Mesendoderm (in vitro differentiated cells): ENCODE data around the gene MAD1L1.
A peak's percentile ranks its signal among the peaks of the same experiment; 100 is the strongest.

Experiments
- DNase-seq: peaks from one replicate; pipeline ENCODE4 v3.0.0; 2013
- H2AK5ac ChIP-seq: 2 replicates; pipeline ENCODE4 v1.6.1; 2013; ENCODE audit warnings: low read length, inconsistent platforms
- H2BK120ac ChIP-seq: 2 replicates; pipeline ENCODE4 v1.6.1; 2013; ENCODE audit warnings: low read depth, mild to moderate bottlenecking, low read length, moderate library complexity, mixed read lengths
- H2BK15ac ChIP-seq: replicated peaks from 2 replicates; pipeline ENCODE4 v1.6.1; 2013; ENCODE audit warnings: low read depth, mild to moderate bottlenecking, moderate library complexity
- H2BK5ac ChIP-seq: 2 replicates; pipeline ENCODE4 v1.6.1; 2013; ENCODE audit warnings: low read length, inconsistent platforms
- H3K18ac ChIP-seq: 2 replicates; pipeline ENCODE4 v1.6.1; 2013; ENCODE audit warnings: mild to moderate bottlenecking, low read length, mixed read lengths
- H3K23ac ChIP-seq: one replicate; pipeline ENCODE4 v1.6.1; 2013; ENCODE audit warnings: low read length
- H3K27ac ChIP-seq: 2 replicates; pipeline ENCODE4 v1.5.1; 2013; ENCODE audit warnings: low read depth, mild to moderate bottlenecking, inconsistent platforms, low read length, moderate library complexity
- H3K27me3 ChIP-seq: 2 replicates; pipeline ENCODE4 v1.6.1; 2013; ENCODE audit warnings: low read length, control low read depth, mild to moderate bottlenecking, inconsistent platforms; ENCODE audit not compliant: insufficient read depth, poor library complexity
- H3K36me3 ChIP-seq: 2 replicates; pipeline ENCODE4 v1.6.1; 2013; ENCODE audit warnings: low read length, inconsistent platforms; ENCODE audit not compliant: control insufficient read depth, insufficient read depth
- H3K4ac ChIP-seq: one replicate; pipeline ENCODE4 v1.6.1; 2013; ENCODE audit warnings: low read depth, mild to moderate bottlenecking, low read length, moderate library complexity
- H3K4me1 ChIP-seq: 2 replicates; pipeline ENCODE4 v1.6.1; 2013; ENCODE audit warnings: low read depth, low read length, inconsistent platforms; ENCODE audit not compliant: control insufficient read depth
- H3K4me2 ChIP-seq: 2 replicates; pipeline ENCODE4 v1.6.1; 2013; ENCODE audit warnings: low read length
- H3K4me3 ChIP-seq: 2 replicates; pipeline ENCODE4 v1.5.1; 2013; ENCODE audit warnings: mild to moderate bottlenecking, low read length
- H3K56ac ChIP-seq: one replicate; pipeline ENCODE4 v1.6.1; 2013; ENCODE audit warnings: low read length
- H3K79me1 ChIP-seq: 2 replicates; pipeline ENCODE4 v1.6.1; 2013; ENCODE audit warnings: low read length, inconsistent platforms
- H3K79me2 ChIP-seq: 2 replicates; pipeline ENCODE4 v1.6.1; 2013; ENCODE audit warnings: mild to moderate bottlenecking, low read length; ENCODE audit not compliant: control insufficient read depth, insufficient read depth
- H3K9ac ChIP-seq: 2 replicates; pipeline ENCODE4 v1.6.1; 2013; ENCODE audit warnings: low read length, inconsistent platforms
- H4K5ac ChIP-seq: one replicate; pipeline ENCODE4 v1.6.1; 2013; ENCODE audit warnings: low read length
- H4K8ac ChIP-seq: one replicate; pipeline ENCODE4 v1.6.1; 2013; ENCODE audit warnings: low read depth, mild to moderate bottlenecking, control low read depth, low read length, moderate library complexity
- WGBS: extraction: QIAGEN DNeasy Blood & Tissue Kit; methylation state at CpG from one replicate; pipeline ENCODE4 v1.1.7; 2013; ENCODE audit warnings: low lambda C conversion rate, missing lambda C conversion rate; ENCODE audit not compliant: insufficient coverage; ENCODE audit errors: extremely low coverage; 5-methylcytosine and 5-hydroxymethylcytosine counted together

MAD1L1 gene

GRCh38 chr7:1974290-1975101 lies 258.2 kb downstream of the MAD1L1 start:
- H3K4me1 ChIP-seq: no peaks in the 10 kb centered on the region
- WGBS: no CpG with 5 or more reads among the region's 19 CpGs
- DNase-seq: no peak

DNA sequence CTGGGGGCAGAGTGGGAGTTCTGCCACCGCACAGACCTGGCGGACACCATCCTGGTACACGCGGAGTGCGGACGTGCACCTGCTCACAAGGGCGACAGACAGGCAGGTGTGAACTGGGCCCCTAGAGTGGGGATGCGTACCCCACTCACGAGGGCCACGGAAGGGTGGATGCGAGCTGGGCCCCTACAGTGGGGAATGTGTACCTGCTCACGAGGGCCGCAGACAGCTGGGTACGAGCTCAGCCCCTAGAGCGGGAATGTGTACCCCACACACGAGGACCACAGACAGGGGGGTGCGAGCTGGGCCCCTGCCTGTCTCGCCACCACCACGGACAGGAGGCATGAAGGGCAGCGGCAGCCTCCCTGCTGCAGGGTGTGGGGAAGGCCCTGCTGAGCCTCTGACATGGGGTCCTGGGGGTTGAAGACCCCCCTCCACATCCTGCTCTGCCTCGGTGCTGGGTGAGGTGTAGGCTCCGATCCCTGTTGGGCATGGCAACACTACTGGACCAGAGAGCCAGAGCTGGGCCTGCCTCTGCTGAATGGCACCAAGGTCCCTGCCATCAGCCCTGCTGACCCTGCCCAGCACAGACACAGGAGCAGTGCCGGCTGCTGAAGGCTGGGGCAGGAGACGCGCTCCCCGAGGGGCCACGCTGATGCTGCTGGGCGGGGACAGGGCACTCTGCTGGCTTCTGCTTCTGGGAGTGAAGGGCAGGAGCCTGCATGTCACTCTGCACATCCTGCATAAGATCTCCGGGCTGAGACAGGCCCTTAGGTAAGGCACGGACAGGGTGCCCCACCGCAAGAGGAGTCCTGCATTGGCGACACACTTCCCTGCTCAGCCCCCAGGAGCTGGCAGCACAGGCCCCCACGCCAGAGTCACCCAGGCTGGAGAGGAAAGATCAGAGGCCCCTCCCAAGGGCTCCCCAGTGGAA lies 259.2 kb downstream of the MAD1L1 start:
- Histone ChIP-seq H3K36me3 (no peaks in the 10 kb centered on the region), H3K56ac (no peak overlapping the region), H2AK5ac (no peak overlapping the region), H3K4me2 (no peak overlapping the region), H4K8ac (no peak overlapping the region), H3K79me2 (no peaks in the 10 kb centered on the region), H3K9ac (no peak overlapping the region), H3K18ac (no peak overlapping the region), H3K79me1 (no peaks in the 10 kb centered on the region), H3K27me3 (no peaks in the 10 kb centered on the region), H4K5ac (no peak overlapping the region), H3K23ac (no peak overlapping the region), H2BK5ac (no peak overlapping the region), H2BK15ac (no peak overlapping the region), H3K4ac (no peak overlapping the region), H3K4me1 (no peaks in the 10 kb centered on the region), H3K4me3 (no peak overlapping the region), H2BK120ac (no peak overlapping the region), H3K27ac (no peak overlapping the region)
- DNase-seq: no peak
- no CpG with 5 or more reads among the region's 33 CpGs for WGBS

More at GRCh38 chr7:1974290-1975101, 258.2 kb downstream of the MAD1L1 start:
- Histone ChIP-seq H3K4me3 (no peak overlapping the region), H3K18ac (no peak overlapping the region), H2BK5ac (no peak overlapping the region), H4K5ac (no peak overlapping the region), H3K9ac (no peak overlapping the region), H3K23ac (no peak overlapping the region), H3K79me2 (no peaks in the 10 kb centered on the region), H2BK120ac (no peak overlapping the region), H2BK15ac (no peak overlapping the region), H3K27ac (no peak overlapping the region), H3K4ac (no peak overlapping the region), H3K4me2 (no peak overlapping the region), H2AK5ac (no peak overlapping the region), H4K8ac (no peak overlapping the region), H3K79me1 (no peaks in the 10 kb centered on the region), H3K36me3 (no peaks in the 10 kb centered on the region), H3K56ac (no peak overlapping the region), H3K27me3 (no peaks in the 10 kb centered on the region)

GRCh38 chr7:1972744-1973143 lies 260.0 kb downstream of the MAD1L1 start:
- H3K27ac ChIP-seq: no peak overlapping the region
- DNase-seq: no peak
- H3K4ac ChIP-seq: no peak overlapping the region
- H3K23ac ChIP-seq: peak overlapping the region; percentile 66
- H3K79me2 ChIP-seq: no peaks in the 10 kb centered on the region
- H3K18ac ChIP-seq: no peak overlapping the region
- H3K79me1 ChIP-seq: no peaks in the 10 kb centered on the region
- H2BK5ac ChIP-seq: no peak overlapping the region
- no CpG with 5 or more reads among the region's 9 CpGs for WGBS
- no peaks in the 10 kb centered on the region for H3K27me3 ChIP-seq
- no peak overlapping the region for H3K9ac ChIP-seq
- no peak overlapping the region for H2AK5ac ChIP-seq
- H3K4me2 ChIP-seq: no peak overlapping the region
- no peak overlapping the region for H4K8ac ChIP-seq
- H2BK15ac ChIP-seq: no peak overlapping the region
- no peak overlapping the region for H2BK120ac ChIP-seq
- no peak overlapping the region for H3K56ac ChIP-seq
- H3K4me3 ChIP-seq: no peak overlapping the region
- no peak overlapping the region for H4K5ac ChIP-seq
- H3K36me3 ChIP-seq: no peaks in the 10 kb centered on the region
- no peaks in the 10 kb centered on the region for H3K4me1 ChIP-seq

GRCh38 chr7:1971946-1972654 lies 260.6 kb downstream of the MAD1L1 start:
- Histone ChIP-seq H2AK5ac (no peak overlapping the region), H3K79me2 (no peaks in the 10 kb centered on the region), H3K56ac (no peak overlapping the region), H3K4ac (no peak overlapping the region), H3K36me3 (no peaks in the 10 kb centered on the region), H3K23ac (no peak overlapping the region), H3K4me1 (no peaks in the 10 kb centered on the region), H3K18ac (no peak overlapping the region), H3K4me3 (no peak overlapping the region), H4K8ac (no peak overlapping the region), H2BK120ac (no peak overlapping the region), H3K79me1 (no peaks in the 10 kb centered on the region), H3K27ac (no peak overlapping the region), H2BK5ac (no peak overlapping the region), H3K4me2 (no peak overlapping the region), H3K27me3 (no peaks in the 10 kb centered on the region), H2BK15ac (no peak overlapping the region), H3K9ac (no peak overlapping the region), H4K5ac (no peak overlapping the region)
- no peak for DNase-seq
- WGBS: no CpG with 5 or more reads among the region's 15 CpGs

DNA sequence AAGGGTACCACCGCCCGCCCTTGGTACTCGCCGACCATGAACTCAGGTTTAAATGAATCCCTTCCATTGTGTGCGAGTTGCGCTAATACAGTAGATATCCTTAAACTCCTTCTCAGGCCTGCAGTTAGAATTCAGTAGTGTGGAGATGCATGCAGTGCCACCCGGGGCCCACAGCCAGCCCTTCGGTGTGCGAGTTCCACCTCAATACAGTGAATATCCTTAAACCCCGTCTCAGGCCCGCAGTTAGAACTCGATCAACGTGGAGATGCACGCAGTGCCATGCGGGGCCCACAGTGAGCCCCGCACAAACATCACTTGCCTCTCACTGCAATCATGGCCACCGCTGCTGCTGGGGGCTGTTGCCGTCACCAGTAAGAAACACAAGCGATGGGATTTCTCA lies 261.9 kb downstream of the MAD1L1 start:
- H4K8ac ChIP-seq: no peak overlapping the region
- no CpG with 5 or more reads among the region's 19 CpGs for WGBS
- H3K9ac ChIP-seq: no peak overlapping the region
- H2BK120ac ChIP-seq: no peak overlapping the region
- no peak overlapping the region for H2AK5ac ChIP-seq
- H3K36me3 ChIP-seq: no peaks in the 10 kb centered on the region
- H3K4ac ChIP-seq: no peak overlapping the region
- no peaks in the 10 kb centered on the region for H3K27me3 ChIP-seq
- H3K79me1 ChIP-seq: no peaks in the 10 kb centered on the region
- H3K79me2 ChIP-seq: no peaks in the 10 kb centered on the region
- H3K4me1 ChIP-seq: no peaks in the 10 kb centered on the region
- H3K18ac ChIP-seq: no peak overlapping the region
- H3K4me2 ChIP-seq: no peak overlapping the region
- H4K5ac ChIP-seq: no peak overlapping the region
- no peak overlapping the region for H2BK15ac ChIP-seq
- H3K4me3 ChIP-seq: no peak overlapping the region
- no peak overlapping the region for H3K56ac ChIP-seq
- no peak overlapping the region for H3K23ac ChIP-seq
- H2BK5ac ChIP-seq: no peak overlapping the region
- no peak for DNase-seq
- H3K27ac ChIP-seq: no peak overlapping the region
